HepG2 (cell line): ENCODE measurements around the gene THRAP3. TPM values are rescaled to one million over a fixed set of nuclear protein-coding genes. Genes with fewer than 3 reads are reported as not detected.
A peak's percentile ranks its signal among the peaks of the same experiment; 100 is the strongest.

ENCODE experiments used
- DMAP1 ChIP-seq: IDR thresholded peaks from 2 replicates; pipeline ENCODE4 v1.6.1; 2016
- POLR2G ChIP-seq: fragments of 200-400 bp; formaldehyde crosslinking; IDR thresholded peaks from 2 replicates; pipeline ENCODE4 v1.6.1; 2018; ENCODE audit warnings: mild to moderate bottlenecking, low read depth, low read length, moderate library complexity
- SATB2 ChIP-seq: sonication (generic); formaldehyde crosslinking; IDR thresholded peaks from 2 replicates; pipeline ENCODE4 v1.5.0; 2020; ENCODE audit warnings: missing genetic modification reagents
- SYNCRIP ChIP-seq: fragments of 200-400 bp; formaldehyde crosslinking; IDR thresholded peaks from 2 replicates; pipeline ENCODE4 v1.6.1; 2018; ENCODE audit warnings: mild to moderate bottlenecking, low read depth, low read length; ENCODE audit not compliant: insufficient read depth
- TSC22D2 ChIP-seq: sonication (generic); formaldehyde crosslinking; IDR thresholded peaks from 2 replicates; pipeline ENCODE4 v1.5.1; 2020; ENCODE audit warnings: missing genetic modification reagents, mild to moderate bottlenecking, borderline replicate concordance
- ZBTB40 ChIP-seq, 2 experiments: fragments of 450-650 bp in 1 of 2; sonication (generic) in 1 of 2; formaldehyde crosslinking in 1 of 2; IDR thresholded peaks; 2 replicates each; pipeline versions ENCODE4 v1.6.1 to v1.8.0; 2016 to 2022; ENCODE audit warnings: antibody characterized with exemption in 1 of 2, mild to moderate bottlenecking in 1 of 2, missing genetic modification reagents in 1 of 2
- ZNF20 ChIP-seq: sonication (generic); formaldehyde crosslinking; IDR thresholded peaks from 2 replicates; pipeline ENCODE4 v1.4.0; 2020; ENCODE audit warnings: mild to moderate bottlenecking, moderate library complexity, missing genetic modification reagents
- ZNF281 ChIP-seq: sonication (generic); formaldehyde crosslinking; IDR thresholded peaks from 2 replicates; pipeline ENCODE4 v1.4.0; 2020; ENCODE audit warnings: missing genetic modification reagents, borderline replicate concordance
- ZNF564 ChIP-seq: sonication (generic); formaldehyde crosslinking; IDR thresholded peaks from 2 replicates; pipeline ENCODE4 v1.8.1; 2023; ENCODE audit warnings: mild to moderate bottlenecking, missing genetic modification reagents
- ZNF704 ChIP-seq: sonication (generic); formaldehyde crosslinking; IDR thresholded peaks from 2 replicates; pipeline ENCODE4 v1.8.1; 2023; ENCODE audit warnings: mild to moderate bottlenecking, inconsistent platforms, moderate library complexity, missing genetic modification reagents, borderline replicate concordance
- polyA plus RNA-seq, 8 experiments: library from polyadenylated mRNA; depleted of rRNA in 3 of 8; stranded (reverse) in 7 of 8; unstranded in 1 of 8; fragments of >200 nt; fragmentation: Illumina TruSeq in 4 of 8; extraction: Trizol in 4 of 8; gene quantifications; 2 replicates each; pipeline versions ENCODE4 v1.2.1 to v1.2.3, GENCODE V29; 2011 to 2016; ENCODE audit warnings: low read depth in 4 of 8, missing spikeins in 1 of 8, mixed read lengths in 1 of 8; ENCODE audit not compliant: insufficient read depth in 1 of 8
- total RNA-seq, 5 experiments: library from RNA; depleted of rRNA; stranded (reverse); fragments of >200 nt; fragmentation: Illumina TruSeq; extraction: Trizol; gene quantifications; 2 replicates each; pipeline ENCODE4 v1.2.3, GENCODE V29; 2016; ENCODE audit warnings: low read depth in 1 of 5
- TF ChIP-seq, protein P1 (sequence below): sonication (generic); formaldehyde crosslinking; IDR thresholded peaks from 2 replicates; pipeline ENCODE4 v1.5.0; 2020; ENCODE audit warnings: mild to moderate bottlenecking, missing genetic modification reagents

The THRAP3 gene
- total and polyA plus RNA-seq, 2 of the 13 experiments (the other 11 are each of a cell fraction or from before 2014, with no cell fraction given), result 45.0 to 92.6 TPM

DNA sequence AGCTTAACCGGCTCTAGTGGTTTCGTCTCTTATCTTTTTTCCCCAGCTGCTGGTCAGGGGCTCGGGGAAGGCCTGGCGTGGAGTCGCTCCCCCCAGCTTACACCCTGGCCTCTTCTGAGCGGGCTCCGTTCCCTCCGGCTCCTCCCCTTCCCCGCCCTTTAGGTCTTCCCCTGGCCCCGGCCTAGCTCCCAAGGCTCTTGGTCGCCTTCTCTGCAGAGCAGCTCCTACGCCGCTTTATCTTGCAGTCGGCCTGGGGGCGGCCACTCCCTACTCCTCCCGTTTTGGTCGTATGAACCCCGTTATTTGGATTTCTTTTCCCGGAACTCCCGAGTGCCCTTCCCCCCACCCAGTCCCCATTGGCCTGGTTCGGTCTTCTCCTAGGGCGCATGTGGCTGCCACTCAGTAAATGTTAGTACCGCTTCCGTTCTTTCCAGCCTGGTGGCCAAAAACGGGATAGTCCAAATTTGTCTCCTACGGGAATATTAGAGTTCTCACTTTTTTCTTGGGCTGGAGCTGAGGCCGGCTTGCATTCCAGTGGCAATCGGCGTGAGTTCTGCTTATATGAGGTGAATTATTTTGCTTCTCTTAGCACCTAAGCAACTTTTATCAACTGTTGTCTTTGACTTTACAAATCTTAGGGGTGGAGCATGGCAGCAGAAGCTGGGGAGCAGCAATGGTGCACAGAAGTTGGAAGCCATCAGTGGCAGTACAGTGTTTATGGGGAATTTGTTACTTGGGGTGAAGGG, 467 bp downstream of the THRAP3 start (continued):
- TF ChIP-seq, protein P1, sequence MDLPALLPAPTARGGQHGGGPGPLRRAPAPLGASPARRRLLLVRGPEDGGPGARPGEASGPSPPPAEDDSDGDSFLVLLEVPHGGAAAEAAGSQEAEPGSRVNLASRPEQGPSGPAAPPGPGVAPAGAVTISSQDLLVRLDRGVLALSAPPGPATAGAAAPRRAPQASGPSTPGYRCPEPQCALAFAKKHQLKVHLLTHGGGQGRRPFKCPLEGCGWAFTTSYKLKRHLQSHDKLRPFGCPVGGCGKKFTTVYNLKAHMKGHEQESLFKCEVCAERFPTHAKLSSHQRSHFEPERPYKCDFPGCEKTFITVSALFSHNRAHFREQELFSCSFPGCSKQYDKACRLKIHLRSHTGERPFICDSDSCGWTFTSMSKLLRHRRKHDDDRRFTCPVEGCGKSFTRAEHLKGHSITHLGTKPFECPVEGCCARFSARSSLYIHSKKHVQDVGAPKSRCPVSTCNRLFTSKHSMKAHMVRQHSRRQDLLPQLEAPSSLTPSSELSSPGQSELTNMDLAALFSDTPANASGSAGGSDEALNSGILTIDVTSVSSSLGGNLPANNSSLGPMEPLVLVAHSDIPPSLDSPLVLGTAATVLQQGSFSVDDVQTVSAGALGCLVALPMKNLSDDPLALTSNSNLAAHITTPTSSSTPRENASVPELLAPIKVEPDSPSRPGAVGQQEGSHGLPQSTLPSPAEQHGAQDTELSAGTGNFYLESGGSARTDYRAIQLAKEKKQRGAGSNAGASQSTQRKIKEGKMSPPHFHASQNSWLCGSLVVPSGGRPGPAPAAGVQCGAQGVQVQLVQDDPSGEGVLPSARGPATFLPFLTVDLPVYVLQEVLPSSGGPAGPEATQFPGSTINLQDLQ (CRISPR knock-in tag), result peak; percentile 20; the same call in 1 of the 2 replicates
- TF ChIP-seq ZBTB40 (IDR thresholded peaks at IDR 0.05) (no peak), ZBTB40 (CRISPR knock-in tag; IDR thresholded peaks at IDR 0.05) (no peak), SYNCRIP (no peak), ZNF20 (CRISPR knock-in tag) (peak; percentile 91), TSC22D2 (CRISPR knock-in tag) (0 out of 2 replicates have a peak, but pooled peaks have one; percentile 4), DMAP1 (peak; percentile 77), POLR2G (peak; percentile 39), ZNF704 (CRISPR knock-in tag) (0 out of 2 replicates have a peak, but pooled peaks have one; percentile 8), ZNF281 (CRISPR knock-in tag) (peak; percentile 96), SATB2 (CRISPR knock-in tag) (0 out of 2 replicates have a peak, but pooled peaks have one; percentile 79), ZNF564 (CRISPR knock-in tag) (0 out of 2 replicates have a peak, but pooled peaks have one; percentile 17)
